Measurements from ENCODE around the gene LDLRAD3.

The LDLRAD3 gene

GRCh38 chr11:35963911-35964310, 20.0 kb downstream of the LDLRAD3 start:
- no peak for DNase-seq

GRCh38 chr11:35964841-35965240, 21.0 kb downstream of the LDLRAD3 start:
- no peak for DNase-seq

- no peak for DNase-seq
Measured at GRCh38 chr11:35967042-35967441, 23.2 kb downstream of the LDLRAD3 start.

DNA sequence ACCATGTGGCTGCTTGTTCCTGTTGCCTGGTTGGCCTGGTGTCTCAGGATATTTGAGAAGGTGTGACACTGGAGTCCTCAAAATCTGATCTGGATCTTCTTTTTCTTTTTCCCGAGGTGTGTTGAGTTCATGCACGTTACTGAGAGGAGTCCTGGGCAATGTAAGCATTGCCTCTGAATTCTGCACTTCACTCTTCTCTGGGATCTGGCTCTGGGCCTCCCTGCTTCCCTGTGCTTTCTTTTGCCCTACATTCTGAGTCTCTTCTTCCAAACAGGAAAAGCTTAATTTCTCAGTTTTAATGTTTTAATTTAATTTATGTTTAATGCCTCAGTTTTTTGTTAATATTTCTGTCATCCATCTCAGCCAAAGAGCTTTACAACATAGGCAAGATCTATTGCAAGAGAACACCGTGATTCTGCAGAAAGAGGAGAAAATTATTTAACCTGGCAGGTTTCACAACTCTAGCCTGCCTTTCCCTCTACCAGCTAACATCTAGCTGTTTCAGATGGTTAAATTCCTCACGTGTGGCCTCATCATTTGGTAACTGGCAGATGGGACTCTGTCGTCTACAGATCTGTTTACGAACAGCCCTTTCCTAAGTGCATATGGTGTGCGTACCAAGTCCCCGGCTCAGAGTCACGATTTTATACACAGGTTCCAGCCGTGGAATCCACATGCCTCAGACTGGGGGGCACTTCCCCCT, 24.7 kb downstream of the LDLRAD3 start:
- DNase-seq: no peak

DNA sequence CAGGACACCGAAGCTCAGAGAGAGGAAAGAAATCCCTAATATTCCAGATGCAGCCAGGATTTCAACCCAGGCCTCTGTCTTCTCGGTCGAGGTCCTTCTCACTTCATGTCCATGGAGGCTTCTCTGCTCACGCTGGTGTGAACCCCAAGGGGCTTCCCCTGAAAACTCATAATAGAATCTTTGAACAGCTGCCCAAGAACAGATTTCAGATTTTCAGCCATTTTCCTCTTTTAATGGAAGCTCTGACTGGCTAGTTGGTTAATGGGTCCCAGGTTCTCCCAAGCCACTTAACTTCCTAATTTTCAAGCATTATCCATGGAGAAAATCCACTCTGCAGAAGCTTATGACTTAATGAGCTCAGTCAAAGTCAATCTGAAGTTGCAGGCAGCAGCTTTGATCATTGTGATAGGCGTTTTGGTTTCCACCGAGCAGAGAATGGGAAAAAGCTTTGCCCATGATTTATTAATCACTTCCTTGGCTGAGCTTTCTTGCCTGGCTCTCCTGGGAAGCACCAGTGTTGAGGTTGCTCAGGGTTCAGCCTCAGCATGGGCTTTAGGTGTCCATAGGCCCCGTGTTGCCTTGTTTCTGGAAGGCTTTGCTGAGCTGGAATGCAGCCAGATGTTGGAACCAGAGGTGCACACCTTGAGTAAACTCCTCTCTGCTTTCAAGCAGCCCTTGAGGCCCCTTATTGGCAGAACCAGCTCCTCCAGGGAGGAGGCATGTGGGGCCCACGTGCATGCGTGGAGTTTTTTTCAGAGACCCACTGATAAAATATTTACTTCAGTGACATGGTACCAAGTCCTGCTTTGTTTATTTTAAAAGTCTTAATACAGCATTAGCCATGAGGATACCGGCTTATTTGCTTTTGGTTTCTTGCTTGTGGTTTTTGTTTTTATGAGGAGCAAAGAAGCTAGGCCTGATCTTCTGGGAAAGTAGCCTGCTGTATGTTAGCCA, 25.5 kb downstream of the LDLRAD3 start:
- no peak for DNase-seq

DNA sequence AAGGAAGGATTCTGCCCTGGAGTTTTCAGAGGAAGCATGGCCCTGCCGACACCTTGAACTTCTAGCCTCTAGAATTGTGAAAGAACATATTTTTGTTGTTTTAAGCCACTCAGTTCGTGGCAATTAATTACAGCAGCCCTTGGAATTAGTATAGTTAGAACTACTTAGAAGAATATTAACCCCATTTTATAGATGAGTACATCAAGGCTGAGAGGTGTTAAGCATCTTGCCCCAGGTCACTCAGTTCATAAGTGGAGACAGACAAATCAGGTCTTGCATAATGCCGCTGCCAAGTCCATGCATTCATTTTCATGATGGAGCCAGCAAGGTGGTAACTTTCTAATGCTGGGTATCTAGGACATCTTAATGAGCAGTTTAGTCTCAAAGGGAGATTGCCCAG, 26.6 kb downstream of the LDLRAD3 start:
- DNase-seq: no peak

- no peak for DNase-seq
Measured at GRCh38 chr11:35971841-35972422, 28.1 kb downstream of the LDLRAD3 start.

- no peak for DNase-seq
Measured at GRCh38 chr11:35974882-35975589, 31.2 kb downstream of the LDLRAD3 start.

DNA sequence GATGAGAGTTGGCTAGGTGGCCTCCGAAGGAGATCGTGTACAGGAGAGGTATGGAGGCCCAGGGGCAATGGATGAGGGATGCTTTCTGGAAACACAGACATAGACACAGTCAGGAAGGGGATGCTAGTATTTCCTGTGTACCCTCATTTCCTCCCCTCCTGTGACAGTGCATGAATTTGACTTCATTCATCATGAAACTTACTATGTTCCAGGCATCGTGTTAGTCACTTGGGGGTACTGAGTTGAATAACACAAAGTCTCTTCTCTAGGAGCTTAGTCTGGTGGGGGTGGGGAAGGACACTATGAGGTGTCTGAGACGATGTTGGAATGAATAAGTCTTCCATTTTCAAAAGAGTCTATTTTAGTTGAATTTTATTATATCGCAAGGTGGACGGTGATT, 32.6 kb downstream of the LDLRAD3 start:
- DNase-seq: no peak

DNA sequence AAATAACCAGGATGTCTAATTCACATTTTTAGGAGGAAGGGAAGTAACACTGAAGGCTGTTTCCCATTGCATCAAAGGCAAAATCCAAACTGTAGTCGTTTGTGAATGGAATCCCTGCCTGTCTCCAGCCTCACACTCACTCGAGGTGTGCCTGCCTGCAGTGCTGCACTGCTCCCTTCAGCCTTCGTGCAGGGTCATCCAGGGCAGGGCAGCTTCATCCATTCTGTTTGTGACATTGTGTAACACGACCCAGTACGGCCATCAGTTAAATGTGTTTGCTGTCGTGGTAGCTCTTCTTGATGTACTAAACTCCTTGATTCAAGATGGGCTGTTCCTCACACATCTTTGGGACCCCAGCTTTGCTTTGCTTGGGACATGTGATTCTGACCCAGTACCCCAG, 34.3 kb downstream of the LDLRAD3 start:
- DNase-seq: no peak

DNA sequence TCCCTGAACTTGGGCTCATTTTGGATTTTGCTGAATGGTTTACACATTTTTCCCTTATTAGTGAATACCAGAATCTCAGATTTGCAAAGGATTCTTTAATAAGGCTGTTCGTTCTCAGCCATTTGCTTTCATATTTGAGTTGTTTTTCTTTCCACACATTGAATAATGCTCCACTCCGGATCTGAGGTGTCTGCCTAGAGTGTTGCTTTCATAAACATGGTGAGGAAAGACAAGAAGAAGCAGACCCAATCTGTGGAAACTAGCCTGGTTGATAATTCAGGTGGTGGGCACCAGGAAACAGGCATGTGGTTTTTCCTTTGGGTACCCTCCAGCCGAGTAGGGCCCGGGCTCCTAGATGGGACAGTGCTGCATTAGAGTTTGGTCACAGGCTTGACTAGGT, 35.0 kb downstream of the LDLRAD3 start:
- no peak for DNase-seq

- no peak for DNase-seq
Measured at GRCh38 chr11:35980686-35981390, 37.0 kb downstream of the LDLRAD3 start.

GRCh38 chr11:35981581-35981980, 37.7 kb downstream of the LDLRAD3 start:
- no peak for DNase-seq

DNA sequence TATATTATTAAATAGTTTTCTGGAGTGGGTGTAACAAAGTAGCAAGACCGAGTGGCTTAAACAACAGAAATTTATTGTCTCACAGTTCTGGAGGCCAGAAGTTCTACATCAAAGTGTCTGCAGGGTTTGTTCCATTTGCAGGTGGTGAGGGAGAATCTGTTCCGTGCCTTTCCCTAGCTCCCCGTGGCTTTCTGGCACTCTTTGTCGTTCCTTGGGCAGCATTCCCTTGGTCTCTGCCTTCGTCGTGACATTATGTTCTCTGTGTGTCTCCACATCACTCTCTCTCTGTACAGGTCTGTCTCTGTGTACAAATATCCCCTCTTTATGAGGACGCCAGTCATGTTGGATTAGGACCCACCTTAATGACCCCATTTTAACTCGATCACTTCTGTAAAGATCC, 38.2 kb downstream of the LDLRAD3 start:
- DNase-seq: no peak

DNA sequence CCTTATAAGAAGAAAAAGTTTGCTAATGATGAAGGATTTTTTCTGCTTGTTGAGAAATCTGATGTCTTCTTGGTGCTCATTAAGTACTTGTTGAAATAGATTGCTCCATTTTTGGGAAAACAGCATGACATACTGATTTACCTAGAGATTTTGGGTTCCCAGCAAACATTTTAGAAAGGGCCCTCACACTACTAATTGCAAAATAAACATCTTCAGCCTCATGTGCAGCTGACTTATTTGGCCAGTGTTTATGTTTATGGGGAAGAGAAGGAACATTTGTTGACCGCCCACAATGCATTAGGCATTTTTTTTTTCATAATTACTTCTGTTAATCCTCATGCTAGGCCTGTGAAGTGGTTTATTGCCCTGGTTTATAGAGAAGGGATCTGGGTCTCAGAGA, 40.1 kb downstream of the LDLRAD3 start:
- no peak for DNase-seq

- DNase-seq: no peak
Measured at GRCh38 chr11:35986947-35987346, 43.1 kb downstream of the LDLRAD3 start.

GRCh38 chr11:35990170-35990569, 46.3 kb downstream of the LDLRAD3 start:
- DNase-seq: no peak

- no peak for DNase-seq
Measured at GRCh38 chr11:35990816-35991215, 47.0 kb downstream of the LDLRAD3 start.

DNA sequence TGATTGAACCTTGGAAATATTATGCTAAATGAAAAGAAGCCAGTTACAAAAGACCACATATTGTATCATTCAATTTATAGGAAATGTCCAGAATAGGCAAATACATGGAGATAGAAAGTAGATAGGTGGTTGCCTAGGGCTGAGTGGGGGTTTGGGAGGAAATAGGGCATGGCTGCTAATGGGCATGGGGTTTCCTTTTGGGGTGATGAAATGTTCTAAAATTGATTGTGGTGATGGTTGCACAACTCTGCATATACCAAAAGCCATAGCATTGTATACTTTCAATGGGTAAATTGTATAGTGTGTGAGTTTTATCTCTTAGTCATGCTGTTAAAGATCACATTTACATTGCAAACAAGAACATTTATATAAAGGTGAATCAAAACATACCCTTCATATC, 48.7 kb downstream of the LDLRAD3 start:
- no peak for DNase-seq

DNA sequence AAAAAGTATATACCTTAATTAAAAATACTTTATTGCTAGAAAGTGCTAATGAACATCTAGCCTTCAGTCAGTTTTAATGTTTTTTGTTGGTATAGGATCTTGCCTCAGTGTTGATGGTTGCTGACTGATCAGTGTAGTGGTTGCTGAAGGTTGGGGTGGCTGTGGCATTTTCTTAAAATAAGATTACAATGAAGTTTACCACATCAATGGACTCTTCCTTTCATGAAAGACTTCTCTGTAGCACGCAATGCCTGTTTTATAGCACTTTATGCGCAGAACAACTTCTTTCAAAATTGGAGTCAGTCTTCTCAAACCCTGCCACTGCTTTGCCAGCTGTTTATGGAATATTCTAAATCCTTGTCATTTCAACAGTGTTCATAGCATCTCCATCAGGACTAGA, 50.6 kb downstream of the LDLRAD3 start:
- DNase-seq: no peak

- no peak for DNase-seq
Measured at GRCh38 chr11:35995681-35996271, 51.9 kb downstream of the LDLRAD3 start.

- DNase-seq: no peak
Measured at GRCh38 chr11:35997902-35998520, 54.1 kb downstream of the LDLRAD3 start.

Data from activated T-cell treated with anti-CD3 and anti-CD28 coated beads for 4 hours (primary cell).